Fibroblast of skin of left biceps (primary cell): Measurements from ENCODE around the gene CYSRT1.
A peak's percentile ranks its signal among the peaks of the same experiment; 100 is the strongest.
"Not testable (repeated sequence)": the region's sequence is repeated elsewhere in the genome, so short reads cannot be mapped to it uniquely, and the experiment has no call there.

Experiments used
- DNase-seq, 2 experiments: peaks; one replicate each; pipeline ENCODE4 v3.0.0-alpha.2; 2013; ENCODE audit warnings: low read depth in 2 of 2

The CYSRT1 gene

GRCh38 chr9:137237759-137238726, 13.1 kb downstream of the CYSRT1 start:
- no peak for DNase-seq

GRCh38 chr9:137239541-137240200, 14.7 kb downstream of the CYSRT1 start:
- not testable (repeated sequence) for DNase-seq

DNA sequence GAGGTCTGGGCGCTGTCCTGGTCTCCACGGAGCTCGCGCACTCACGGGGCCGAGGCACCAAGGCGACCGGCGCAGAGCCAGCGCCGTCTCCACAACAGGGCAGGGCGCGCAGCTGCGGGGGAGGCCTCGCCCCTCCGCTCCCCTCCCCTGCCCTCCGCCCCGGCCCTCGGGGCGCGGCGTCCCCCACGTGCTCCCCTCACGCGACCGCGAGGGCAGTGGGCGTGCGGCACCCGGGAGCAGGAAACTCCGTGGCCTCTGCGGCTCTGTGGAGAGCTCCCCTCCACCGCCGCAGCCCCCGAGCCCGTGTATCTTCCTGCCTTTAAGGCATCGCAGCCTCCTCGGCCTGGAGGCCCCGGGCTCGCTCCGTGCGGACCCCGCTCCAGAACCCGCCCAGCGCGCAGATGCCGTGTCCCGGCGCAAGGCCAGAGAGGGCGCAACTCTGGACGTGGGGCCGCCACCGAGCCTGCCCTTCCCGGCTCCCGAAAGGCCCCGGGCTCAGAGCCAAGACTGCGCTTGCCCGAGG, 15.4 kb downstream of the CYSRT1 start:
- no peak for DNase-seq

- peak; percentile 100 for DNase-seq
Measured at GRCh38 chr9:137240841-137241489, 16.0 kb downstream of the CYSRT1 start, which contains the start of gene TUBB4B. TUBB4B (plus strand) TSS chr9:137241287; CDS start chr9:137241361, 74 bp downstream.

DNA sequence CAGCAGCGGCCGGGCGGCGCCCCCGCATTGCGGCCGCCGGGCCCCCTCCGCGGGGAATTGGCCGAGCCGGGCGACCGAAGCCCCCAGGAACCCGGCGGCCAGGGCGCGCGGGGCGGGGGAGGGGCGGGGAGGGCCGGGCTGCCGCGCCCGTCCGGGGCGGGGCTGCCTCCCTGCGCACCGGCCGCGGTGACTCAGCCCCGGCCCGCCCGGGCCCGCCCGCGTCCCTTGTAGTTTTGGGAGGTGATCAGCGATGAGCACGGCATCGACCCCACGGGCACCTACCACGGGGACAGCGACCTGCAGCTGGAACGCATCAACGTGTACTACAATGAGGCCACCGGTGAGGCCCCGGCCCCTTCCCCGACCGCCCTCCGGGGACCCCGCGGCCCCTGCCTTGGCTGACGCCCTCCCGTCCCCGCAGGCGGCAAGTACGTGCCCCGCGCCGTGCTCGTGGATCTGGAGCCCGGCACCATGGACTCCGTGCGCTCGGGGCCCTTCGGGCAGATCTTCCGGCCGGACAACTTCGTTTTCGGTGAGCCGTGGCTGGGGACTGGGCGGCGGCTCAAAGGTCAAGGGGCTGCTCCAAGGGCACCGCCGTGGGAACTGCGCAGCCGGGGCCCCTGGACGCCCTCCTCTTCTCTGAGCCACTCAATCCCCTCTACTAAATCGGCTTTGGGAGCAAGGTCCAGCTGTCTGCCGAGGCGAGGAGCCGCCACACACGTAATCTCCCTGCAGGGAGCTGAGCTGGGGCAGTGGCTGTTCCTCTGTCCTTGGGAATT, 16.7 kb downstream of the CYSRT1 start:
- no peak for DNase-seq

GRCh38 chr9:137242269-137243203, 17.6 kb downstream of the CYSRT1 start:
- no peak for DNase-seq

GRCh38 chr9:137243266-137243625, 18.3 kb downstream of the CYSRT1 start:
- DNase-seq: not testable (repeated sequence)

GRCh38 chr9:137243626-137244485, 18.9 kb downstream of the CYSRT1 start:
- DNase-seq: no peak

GRCh38 chr9:137244486-137245449, 19.8 kb downstream of the CYSRT1 start:
- no peak for DNase-seq

DNA sequence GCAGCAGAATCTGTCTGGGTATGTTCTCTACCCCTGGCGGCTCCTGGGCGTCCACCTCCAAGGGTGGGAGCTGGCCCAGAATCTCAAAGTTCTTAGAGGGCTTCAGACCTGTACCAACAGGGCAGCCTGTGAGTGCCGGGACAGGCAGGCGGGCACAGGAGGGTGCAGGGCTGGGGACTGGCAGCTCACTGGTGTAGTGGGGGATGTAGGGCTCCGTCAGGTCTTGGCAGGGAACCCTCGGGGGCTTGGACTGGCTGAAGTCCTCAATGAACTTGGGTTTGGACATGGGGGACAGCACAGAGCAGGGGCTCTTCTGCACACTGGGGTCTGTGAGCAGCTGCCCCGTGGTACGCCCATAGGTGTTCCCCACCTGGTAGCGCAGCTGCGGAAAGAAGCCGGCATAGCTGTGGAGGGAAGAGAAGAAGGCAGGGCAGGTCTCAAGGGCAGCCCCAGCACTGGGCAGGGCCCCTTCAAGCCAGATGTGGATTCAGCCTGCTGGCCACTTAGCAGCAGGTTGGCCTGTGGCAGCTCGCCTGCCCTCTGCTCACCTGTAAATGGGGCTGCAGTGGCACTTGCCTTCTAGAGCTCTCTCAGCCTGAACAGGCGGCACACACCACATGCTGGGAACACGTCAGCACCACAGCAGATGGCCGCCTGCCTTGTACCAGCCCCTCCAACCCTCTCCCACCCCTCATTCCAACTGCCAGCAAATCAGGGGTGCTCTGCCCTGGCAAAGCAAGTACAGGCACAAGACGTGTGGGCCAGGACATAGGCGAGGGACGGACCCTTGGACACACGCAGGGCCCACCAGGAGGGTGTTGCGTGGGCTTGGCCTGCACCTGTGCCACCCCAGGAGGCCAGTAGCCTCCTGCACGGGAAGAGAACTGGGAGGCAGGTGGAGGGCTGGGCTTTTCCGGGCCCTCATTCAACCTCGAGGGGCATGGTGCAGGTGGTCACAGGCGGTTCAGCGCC, 20.8 kb downstream of the CYSRT1 start:
- DNase-seq: no peak

DNA sequence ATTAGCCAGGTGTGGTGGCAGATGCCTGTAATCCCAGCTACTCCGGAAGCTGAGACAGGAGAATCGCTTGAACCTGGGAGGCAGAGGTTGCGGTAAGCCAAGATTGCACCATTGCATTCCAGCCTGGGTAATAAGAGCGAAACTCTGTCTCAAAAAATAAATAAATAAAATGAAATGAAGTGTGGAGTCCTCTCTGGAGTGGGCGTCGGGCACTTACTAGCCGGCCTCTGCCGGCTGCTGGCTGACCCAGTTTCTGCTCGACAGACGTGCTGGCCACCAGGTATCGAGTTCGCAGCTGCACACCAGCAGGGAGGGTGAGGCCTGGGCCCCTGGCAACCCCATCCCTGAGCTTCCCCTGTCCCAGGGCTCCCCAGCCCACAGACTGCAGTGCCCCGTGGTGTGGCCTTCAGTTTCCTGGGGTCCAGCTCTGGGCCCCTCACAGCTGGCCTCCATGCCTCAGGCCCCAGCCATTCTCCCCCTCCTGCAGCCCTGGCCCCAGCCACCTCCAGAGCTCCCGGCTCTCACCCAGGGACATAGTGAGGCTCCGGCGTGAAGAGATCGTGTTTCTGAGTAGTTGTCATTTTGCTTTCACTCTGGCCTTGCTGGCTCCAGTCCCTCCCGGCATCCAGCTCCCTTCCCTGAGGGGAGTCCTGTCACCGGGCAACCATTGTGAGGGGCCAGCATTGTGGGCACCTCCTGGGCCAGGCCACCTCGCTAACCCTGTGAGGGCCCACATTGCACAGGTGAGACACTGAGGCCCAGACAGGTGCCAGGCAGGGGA, 22.4 kb downstream of the CYSRT1 start:
- no peak for DNase-seq

- no peak for DNase-seq
Measured at GRCh38 chr9:137247916-137248175, 22.9 kb downstream of the CYSRT1 start.

DNA sequence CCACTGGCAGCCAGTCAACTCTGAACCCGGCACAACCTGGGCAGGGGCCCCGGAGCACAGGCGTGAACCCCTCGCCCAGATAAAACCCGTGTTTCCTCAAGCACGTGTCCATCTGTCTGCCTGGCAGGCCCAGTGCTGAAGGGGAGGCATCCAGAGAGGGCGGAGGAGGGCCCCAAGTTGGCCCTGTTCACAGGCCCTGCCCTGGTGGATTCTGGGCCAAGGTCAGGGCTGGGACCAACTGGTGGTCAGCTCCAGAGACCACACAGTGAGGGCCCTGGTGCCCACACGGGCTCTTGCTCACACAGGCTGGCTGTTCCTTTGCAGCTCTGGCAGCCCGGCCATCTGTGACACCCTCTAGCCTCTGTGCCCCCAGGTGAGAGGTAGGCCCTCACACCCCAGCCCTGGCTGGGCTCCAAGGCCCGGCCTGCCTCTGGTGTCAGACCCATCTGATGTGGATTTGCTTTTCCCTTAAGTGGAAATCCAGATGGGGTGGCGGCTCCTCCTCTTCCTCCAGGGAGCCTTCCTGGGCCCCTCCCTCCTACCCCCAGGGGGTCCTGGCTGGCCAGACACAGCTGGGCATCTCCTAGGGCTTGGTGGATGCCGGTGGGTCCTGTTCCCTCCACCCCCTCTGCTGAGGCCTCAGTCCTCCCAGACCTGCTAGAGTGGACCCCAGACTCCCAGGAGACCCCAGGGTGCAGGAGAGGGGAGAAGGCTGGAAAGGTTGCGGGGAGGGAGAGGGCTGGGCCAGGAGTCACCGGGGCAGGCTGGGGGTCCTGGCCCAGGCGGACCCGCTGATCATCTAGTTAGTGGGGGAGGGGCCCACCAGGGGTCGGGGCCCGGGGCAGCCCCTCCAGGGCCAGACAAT, 25.6 kb downstream of the CYSRT1 start:
- no peak for DNase-seq

DNA sequence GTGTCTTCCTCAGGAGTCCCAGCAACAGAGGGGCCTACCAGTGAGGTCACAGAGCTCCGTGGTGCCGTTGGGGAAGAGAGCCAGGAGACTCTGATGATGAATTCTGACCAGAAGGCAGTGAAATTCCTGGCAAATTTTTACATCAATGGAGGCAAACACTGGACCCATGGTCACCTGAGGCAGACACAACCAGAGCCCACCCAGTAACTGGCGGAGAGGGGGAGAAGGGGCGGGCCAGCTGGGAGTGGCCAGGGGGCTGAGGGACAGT, 26.2 kb downstream of the CYSRT1 start, which contains the start of gene STPG3:
TSS of gene STPG3 (plus strand) at position 93 of the 268 bp plus-strand sequence. CDS start at position 94, 1 bp downstream.
- DNase-seq: no peak

GRCh38 chr9:137251490-137252268, 26.7 kb downstream of the CYSRT1 start:
- DNase-seq: no peak
